HepG2 (cell line): ENCODE data around the gene TBX5.

Experiments used
- MXD4 ChIP-seq: IDR thresholded peaks from 2 replicates; pipeline ENCODE4 v1.6.1; 2016; ENCODE audit warnings: mild to moderate bottlenecking, missing biosample characterization, missing genetic modification reagents
- ZNF543 ChIP-seq: sonication (generic); formaldehyde crosslinking; IDR thresholded peaks from 2 replicates; pipeline ENCODE4 v1.4.0; 2020; ENCODE audit warnings: mild to moderate bottlenecking, missing genetic modification reagents

GRCh38 chr12:114384739-114385138 lies 21.2 kb downstream of the TBX5 start:
- TF ChIP-seq MXD4 (CRISPR knock-in tag) (no peak), ZNF543 (CRISPR knock-in tag) (no peak)
